Measurements from ENCODE around the gene CD300LF. TPM values are rescaled to one million over a fixed set of nuclear protein-coding genes. Genes with fewer than 3 reads are reported as not detected.

CD300LF gene
- total RNA-seq, 4 donors from 2014 or later = 0.27 TPM; not detected in 3

GRCh38 chr17:74682028-74682427 is 30.7 kb downstream of the CD300LF start:
- H3K36me3 ChIP-seq = no peaks in the 10 kb centered on the region
- WGBS, 2 donors (ENCODE audit: low coverage in 1 of 2) = 64 to 73% methylated on average over 5 to 6 of the region's 6 CpGs
- H3K27ac ChIP-seq = no peak overlapping the region
- peaks cover 0 to 5% (median 0%) of the 10 kb centered on the region in 3 donors for H3K4me1 ChIP-seq
- ATAC-seq = no peak
- H3K9me3 ChIP-seq = no peaks in the 10 kb centered on the region
- peaks cover 47% of the 10 kb centered on the region for H3K27me3 ChIP-seq
- TF ChIP-seq EP300 (IDR thresholded peaks at IDR 0.05) (no peak), POLR2A (IDR thresholded peaks at IDR 0.05) (no peak)
- TF ChIP-seq, protein P1, sequence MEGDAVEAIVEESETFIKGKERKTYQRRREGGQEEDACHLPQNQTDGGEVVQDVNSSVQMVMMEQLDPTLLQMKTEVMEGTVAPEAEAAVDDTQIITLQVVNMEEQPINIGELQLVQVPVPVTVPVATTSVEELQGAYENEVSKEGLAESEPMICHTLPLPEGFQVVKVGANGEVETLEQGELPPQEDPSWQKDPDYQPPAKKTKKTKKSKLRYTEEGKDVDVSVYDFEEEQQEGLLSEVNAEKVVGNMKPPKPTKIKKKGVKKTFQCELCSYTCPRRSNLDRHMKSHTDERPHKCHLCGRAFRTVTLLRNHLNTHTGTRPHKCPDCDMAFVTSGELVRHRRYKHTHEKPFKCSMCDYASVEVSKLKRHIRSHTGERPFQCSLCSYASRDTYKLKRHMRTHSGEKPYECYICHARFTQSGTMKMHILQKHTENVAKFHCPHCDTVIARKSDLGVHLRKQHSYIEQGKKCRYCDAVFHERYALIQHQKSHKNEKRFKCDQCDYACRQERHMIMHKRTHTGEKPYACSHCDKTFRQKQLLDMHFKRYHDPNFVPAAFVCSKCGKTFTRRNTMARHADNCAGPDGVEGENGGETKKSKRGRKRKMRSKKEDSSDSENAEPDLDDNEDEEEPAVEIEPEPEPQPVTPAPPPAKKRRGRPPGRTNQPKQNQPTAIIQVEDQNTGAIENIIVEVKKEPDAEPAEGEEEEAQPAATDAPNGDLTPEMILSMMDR (IDR thresholded peaks at IDR 0.05) = no peak
- no peak overlapping the region for H3K4me3 ChIP-seq

DNA sequence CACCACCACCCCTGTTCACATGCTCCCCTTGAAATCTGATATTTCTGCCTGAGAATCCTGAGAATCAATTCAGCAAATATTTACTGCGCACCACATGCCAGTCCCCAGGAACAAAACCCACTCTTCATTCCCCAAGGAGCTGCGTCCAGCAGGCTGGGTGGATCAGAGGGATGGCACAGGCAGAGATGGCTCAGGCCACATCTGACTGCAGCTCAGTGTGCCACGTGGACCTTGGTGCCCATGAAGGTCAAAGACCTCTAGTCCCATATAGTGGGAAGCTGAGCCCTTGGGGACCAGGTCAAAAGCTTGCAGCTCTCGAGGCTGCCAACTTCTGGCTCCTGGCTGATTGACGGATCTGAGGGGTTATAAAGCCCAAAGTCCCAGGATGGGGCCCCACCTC is 31.8 kb downstream of the CD300LF start:
- peaks cover 57% of the 10 kb centered on the region for H3K27me3 ChIP-seq

DNA sequence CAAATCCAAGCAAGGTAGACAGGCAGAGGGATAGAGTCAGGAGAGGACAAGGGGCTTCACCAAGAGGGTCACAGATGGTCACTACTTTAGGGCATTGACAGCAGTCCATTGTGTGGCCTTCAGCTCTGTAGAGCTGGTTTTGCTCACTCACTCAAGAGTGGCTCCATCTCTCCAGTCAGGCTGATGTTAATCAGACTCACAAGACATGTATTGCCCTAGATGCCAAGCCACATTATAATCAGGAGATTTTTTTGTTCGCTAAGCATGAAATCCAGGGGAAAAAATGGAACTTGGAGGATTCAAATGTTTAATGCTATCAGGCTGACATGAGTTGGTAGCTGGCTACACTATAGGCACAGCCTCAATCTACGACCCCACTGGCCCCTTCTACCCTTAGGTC is 32.5 kb downstream of the CD300LF start:
- no peaks in the 10 kb centered on the region for H3K36me3 ChIP-seq
- H3K4me3 ChIP-seq = no peak overlapping the region
- peaks cover 64% of the 10 kb centered on the region for H3K27me3 ChIP-seq
- TF ChIP-seq, protein P1 (IDR thresholded peaks at IDR 0.05) = no peak
- TF ChIP-seq EP300 (IDR thresholded peaks at IDR 0.05) (no peak), POLR2A (IDR thresholded peaks at IDR 0.05) (no peak), POLR2AphosphoS5 (IDR thresholded peaks at IDR 0.05) (no peak)
- WGBS, 2 donors (ENCODE audit: low coverage in 1 of 2) = 65 to 80% methylated on average over 1 to 2 of the region's 2 CpGs
- H3K9me3 ChIP-seq = no peaks in the 10 kb centered on the region
- peaks cover 0 to 9% (median 0%) of the 10 kb centered on the region in 3 donors for H3K4me1 ChIP-seq
- no peak overlapping the region for H3K27ac ChIP-seq
- no peak for ATAC-seq

More for the DNA sequence above, 31.8 kb downstream of the CD300LF start:
- peaks cover 0 to 9% (median 0%) of the 10 kb centered on the region in 3 donors for H3K4me1 ChIP-seq
- H3K27ac ChIP-seq = no peak overlapping the region
- no peaks in the 10 kb centered on the region for H3K36me3 ChIP-seq
- ATAC-seq = no peak
- TF ChIP-seq POLR2AphosphoS5 (IDR thresholded peaks at IDR 0.05) (no peak), EP300 (IDR thresholded peaks at IDR 0.05) (no peak), POLR2A (IDR thresholded peaks at IDR 0.05) (no peak)
- TF ChIP-seq, protein P1 (IDR thresholded peaks at IDR 0.05) = no peak
- H3K9me3 ChIP-seq = no peaks in the 10 kb centered on the region
- 80% methylated on average over 1 of the region's 5 CpGs; no CpG with 5 or more reads in 1 of the 2 donors for WGBS, 2 donors (ENCODE audit: low coverage in 1 of 2)
- H3K4me3 ChIP-seq = no peak overlapping the region

DNA sequence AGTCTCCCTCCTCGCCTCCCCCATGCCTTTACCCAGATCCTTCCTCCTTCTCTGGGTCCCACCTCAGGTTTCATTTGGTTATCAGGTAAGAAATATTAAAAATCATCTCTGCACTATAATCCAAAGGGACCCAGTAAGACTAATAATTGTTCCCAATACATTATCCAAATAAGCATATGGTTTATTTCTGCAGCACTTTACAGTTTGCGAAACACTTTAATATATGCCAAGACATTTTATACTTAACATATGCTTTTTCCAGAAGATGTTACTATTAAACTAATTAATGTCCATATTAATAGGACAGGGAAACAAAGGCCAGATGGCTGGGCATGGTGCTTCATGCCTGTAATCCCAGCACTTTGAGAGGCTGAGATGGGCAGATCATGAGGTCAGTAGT is 33.3 kb downstream of the CD300LF start:
- no peaks in the 10 kb centered on the region for H3K9me3 ChIP-seq
- TF ChIP-seq EP300 (IDR thresholded peaks at IDR 0.05) (no peak), POLR2A (IDR thresholded peaks at IDR 0.05) (no peak), POLR2AphosphoS5 (IDR thresholded peaks at IDR 0.05) (no peak)
- TF ChIP-seq, protein P1 (IDR thresholded peaks at IDR 0.05) = no peak
- 52 to 63% methylated on average over 2 of the region's 2 CpGs for WGBS, 2 donors (ENCODE audit: low coverage in 1 of 2)
- H3K4me1 ChIP-seq = peaks cover 0 to 9% (median 0%) of the 10 kb centered on the region in 3 donors
- H3K36me3 ChIP-seq = no peaks in the 10 kb centered on the region
- H3K27ac ChIP-seq = no peak overlapping the region
- no peak overlapping the region for H3K4me3 ChIP-seq
- H3K27me3 ChIP-seq = peaks cover 70% of the 10 kb centered on the region
- ATAC-seq = no peak

DNA sequence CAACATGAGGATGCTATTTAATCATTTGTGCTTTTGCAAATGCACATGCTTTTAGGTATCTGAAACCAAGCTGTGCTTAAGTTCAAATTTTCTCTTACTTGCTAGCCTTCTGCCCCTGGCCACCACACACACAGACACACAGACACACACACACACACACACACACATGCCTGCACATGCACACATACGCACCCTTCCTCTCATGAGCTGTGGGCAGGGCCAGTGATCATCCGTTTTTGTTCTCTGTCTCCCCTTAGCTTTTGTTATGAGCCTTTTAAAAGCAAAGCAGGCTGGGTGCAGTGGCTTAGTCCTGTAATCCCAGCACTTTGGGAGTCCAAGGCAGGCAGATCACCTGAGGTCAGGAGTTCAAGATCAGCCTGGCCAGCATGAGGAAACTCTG is 34.2 kb downstream of the CD300LF start:
- Histone ChIP-seq H3K4me3 (no peak overlapping the region), H3K4me1 (peaks cover 0 to 9% (median 0%) of the 10 kb centered on the region in 3 donors), H3K9me3 (no peaks in the 10 kb centered on the region), H3K27ac (no peak overlapping the region), H3K36me3 (no peaks in the 10 kb centered on the region), H3K27me3 (peaks cover 73% of the 10 kb centered on the region)
- 0 to 40% methylated on average over 2 of the region's 2 CpGs for WGBS, 2 donors (ENCODE audit: low coverage in 1 of 2)
- ATAC-seq = no peak
- TF ChIP-seq EP300 (IDR thresholded peaks at IDR 0.05) (no peak), POLR2A (IDR thresholded peaks at IDR 0.05) (no peak), POLR2AphosphoS5 (IDR thresholded peaks at IDR 0.05) (no peak)
- TF ChIP-seq, protein P1 (IDR thresholded peaks at IDR 0.05) = no peak

All from gastroesophageal sphincter (tissue), 4 donors.